Mesenchymal stem cell (in vitro differentiated cells and primary cell): ENCODE results near the gene RNH1.

ENCODE experiments used
- DNase-seq: peaks from one replicate; pipeline ENCODE4 v3.0.0-alpha.2; 2013
- H2AFZ ChIP-seq: one replicate; pipeline ENCODE4 v1.6.1; 2013; ENCODE audit warnings: low read depth, mild to moderate bottlenecking, control low read depth, inconsistent platforms, low read length, moderate library complexity
- H2AK5ac ChIP-seq: 2 replicates; pipeline ENCODE4 v1.6.1; 2013; ENCODE audit warnings: low read length, moderate library complexity, mild to moderate bottlenecking, inconsistent platforms; ENCODE audit not compliant: severe bottlenecking
- H2BK120ac ChIP-seq: one replicate; pipeline ENCODE4 v1.6.1; 2013; ENCODE audit warnings: low read depth, mild to moderate bottlenecking, inconsistent platforms, low read length, moderate library complexity
- H2BK12ac ChIP-seq, 2 experiments: one replicate each; pipeline ENCODE4 v1.6.1; 2013; ENCODE audit warnings: inconsistent platforms in 2 of 2, low read length in 2 of 2, mild to moderate bottlenecking in 2 of 2, moderate library complexity in 2 of 2, control low read depth in 1 of 2
- H2BK15ac ChIP-seq: one replicate; pipeline ENCODE4 v1.6.1; 2013; ENCODE audit warnings: mild to moderate bottlenecking, low read depth, inconsistent platforms; ENCODE audit not compliant: poor library complexity, severe bottlenecking
- H2BK5ac ChIP-seq: 2 replicates; pipeline ENCODE4 v1.6.1; 2013; ENCODE audit warnings: low read depth, mild to moderate bottlenecking, low read length, control low read depth, inconsistent platforms; ENCODE audit not compliant: poor library complexity, severe bottlenecking
- H3K14ac ChIP-seq, 2 experiments: one replicate each; pipeline ENCODE4 v1.6.1; 2013; ENCODE audit warnings: inconsistent platforms in 2 of 2, low read length in 2 of 2, control low read depth in 1 of 2, mild to moderate bottlenecking in 1 of 2, moderate library complexity in 1 of 2
- H3K18ac ChIP-seq, 2 experiments: one replicate each; pipeline ENCODE4 v1.6.1; 2013; ENCODE audit warnings: inconsistent platforms in 2 of 2, low read length in 2 of 2, control low read depth in 1 of 2, low read depth in 1 of 2, mild to moderate bottlenecking in 1 of 2
- H3K23ac ChIP-seq, 2 experiments: one replicate each; pipeline ENCODE4 v1.6.1; 2013; ENCODE audit warnings: inconsistent platforms in 2 of 2, low read length in 2 of 2, mild to moderate bottlenecking in 2 of 2, moderate library complexity in 2 of 2, control low read depth in 1 of 2
- H3K27ac ChIP-seq: 2 replicates; pipeline ENCODE4 v1.5.1; 2013; ENCODE audit warnings: mild to moderate bottlenecking, moderate library complexity, low read length, control low read depth, inconsistent platforms; ENCODE audit not compliant: poor library complexity, severe bottlenecking
- H3K27me3 ChIP-seq, 2 experiments: 2 replicates each; pipeline versions ENCODE4 v1.6.1 to v1.7.0; 2013; ENCODE audit warnings: low read length in 2 of 2, mild to moderate bottlenecking in 2 of 2, moderate library complexity in 2 of 2, control low read depth in 1 of 2, inconsistent platforms in 1 of 2; ENCODE audit not compliant: control insufficient read depth in 1 of 2, insufficient read depth in 1 of 2
- H3K36me3 ChIP-seq, 2 experiments: 2 replicates each; pipeline versions ENCODE4 v1.6.1 to v1.7.0; 2013; ENCODE audit warnings: low read length in 2 of 2, control low read depth in 1 of 2, inconsistent platforms in 1 of 2, low read depth in 1 of 2, mild to moderate bottlenecking in 1 of 2; ENCODE audit not compliant: insufficient read depth in 2 of 2, control insufficient read depth in 1 of 2
- H3K4ac ChIP-seq, 2 experiments: one replicate each; pipeline ENCODE4 v1.6.1; 2013; ENCODE audit warnings: inconsistent platforms in 2 of 2, low read length in 2 of 2, mild to moderate bottlenecking in 2 of 2, moderate library complexity in 2 of 2, control low read depth in 1 of 2, low read depth in 1 of 2
- H3K4me1 ChIP-seq: 2 replicates; pipeline ENCODE4 v1.6.1; 2013; ENCODE audit warnings: low read depth, low read length, control low read depth; ENCODE audit not compliant: control insufficient read depth, insufficient read depth
- H3K4me2 ChIP-seq: 2 replicates; pipeline ENCODE4 v1.6.1; 2013; ENCODE audit warnings: low read length, mild to moderate bottlenecking, inconsistent platforms; ENCODE audit not compliant: poor library complexity, severe bottlenecking
- H3K4me3 ChIP-seq, 2 experiments: 2 replicates each; pipeline versions ENCODE4 v1.5.1 to v1.7.0; 2013; ENCODE audit warnings: low read length in 2 of 2, mild to moderate bottlenecking in 2 of 2, control low read depth in 1 of 2, low read depth in 1 of 2; ENCODE audit not compliant: insufficient read depth in 1 of 2
- H3K79me1 ChIP-seq: replicated peaks from 2 replicates; pipeline ENCODE4 v1.6.1; 2013; ENCODE audit warnings: mild to moderate bottlenecking, control low read depth, low read length, inconsistent platforms; ENCODE audit not compliant: poor library complexity, severe bottlenecking
- H3K9ac ChIP-seq: 2 replicates; pipeline ENCODE4 v1.7.0; 2013; ENCODE audit warnings: mild to moderate bottlenecking, low read length, moderate library complexity
- H3K9me3 ChIP-seq: 2 replicates; pipeline ENCODE4 v1.7.0; 2013; ENCODE audit warnings: mild to moderate bottlenecking, low read length; ENCODE audit not compliant: control insufficient read depth
- H4K8ac ChIP-seq: one replicate; pipeline ENCODE4 v1.6.1; 2013; ENCODE audit warnings: inconsistent platforms, mild to moderate bottlenecking, low read length, moderate library complexity
- H4K91ac ChIP-seq: one replicate; pipeline ENCODE4 v1.6.1; 2013; ENCODE audit warnings: mild to moderate bottlenecking, low read length, inconsistent platforms
- WGBS: methylation state at CpG from one replicate; pipeline ENCODE4 v1.1.7; 2013; ENCODE audit warnings: mixed read lengths; 5-methylcytosine and 5-hydroxymethylcytosine counted together

Gene RNH1

DNA sequence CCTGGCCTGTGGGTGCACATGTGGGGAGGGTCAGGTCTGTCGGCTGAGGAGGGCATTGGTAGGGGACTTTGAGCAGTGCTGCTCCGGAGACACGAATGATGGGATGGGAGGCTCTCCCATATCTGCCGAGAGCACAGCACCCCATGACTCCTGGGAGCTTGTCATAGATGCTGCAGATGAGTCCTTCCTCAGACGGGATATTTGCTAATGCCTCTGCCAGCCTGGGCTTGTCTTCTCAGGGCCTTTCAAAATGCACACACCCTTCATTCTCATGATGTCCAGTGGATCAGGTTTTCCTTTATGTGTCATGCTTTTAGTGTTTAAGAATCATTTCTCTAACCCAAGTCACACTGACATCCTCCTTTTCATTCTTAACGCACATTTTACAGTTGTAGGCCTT, 8.1 kb upstream of the RNH1 start:
- Histone ChIP-seq H2BK120ac (no peak overlapping the region), H3K36me3 (peaks cover 33% of the 10 kb centered on the region in 2 experiments), H3K4me3 (no peak overlapping the region), H2BK15ac (no peak overlapping the region), H3K9ac (no peak overlapping the region), H2AK5ac (no peak overlapping the region), H3K79me1 (peaks cover 4% of the 10 kb centered on the region), H4K91ac (no peak overlapping the region), H2AFZ (no peak overlapping the region), H3K18ac (no peak overlapping the region), H4K8ac (no peak overlapping the region), H3K9me3 (peaks cover 3% of the 10 kb centered on the region), H2BK12ac (no peak overlapping the region), H3K4me1 (peaks cover 14% of the 10 kb centered on the region), H3K23ac (no peak overlapping the region), H3K4me2 (no peak overlapping the region), H2BK5ac (no peak overlapping the region), H3K27me3 (no peaks in the 10 kb centered on the region), H3K14ac (no peak overlapping the region), H3K4ac (no peak overlapping the region), H3K27ac (no peak overlapping the region)
- 100% methylated on average over 6 of the region's 6 CpGs for WGBS
- DNase-seq: no peak

DNA sequence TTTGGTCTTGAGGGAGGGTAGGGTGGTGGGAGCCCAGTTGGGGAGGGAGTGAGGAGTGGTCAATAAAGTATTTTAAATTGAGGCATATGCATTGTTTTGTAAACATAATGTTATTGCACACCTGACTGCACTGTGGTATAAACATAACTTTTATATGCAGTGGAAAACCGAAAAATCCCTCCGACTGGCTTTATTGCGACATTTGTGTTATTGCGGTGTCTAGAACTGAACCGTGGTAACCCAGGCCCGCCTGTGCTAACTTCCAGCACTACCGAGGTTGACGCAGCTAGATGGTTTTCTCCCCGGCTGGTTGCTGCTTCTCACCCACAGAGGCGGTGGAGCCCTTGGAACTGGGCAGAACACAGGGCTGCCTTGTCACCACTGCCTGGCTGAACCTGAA, 7.6 kb upstream of the RNH1 start:
- WGBS: 98% methylated on average over 10 of the region's 10 CpGs
- peaks cover 8% of the 10 kb centered on the region for H3K79me1 ChIP-seq
- H3K18ac ChIP-seq: no peak overlapping the region
- H3K14ac ChIP-seq: no peak overlapping the region
- no peak overlapping the region for H3K4me3 ChIP-seq
- H3K36me3 ChIP-seq: peaks cover 37 to 38% of the 10 kb centered on the region in 2 experiments
- no peak overlapping the region for H2BK120ac ChIP-seq
- H3K23ac ChIP-seq: no peak overlapping the region
- no peak overlapping the region for H3K4ac ChIP-seq
- H4K8ac ChIP-seq: no peak overlapping the region
- H2BK5ac ChIP-seq: no peak overlapping the region
- no peak overlapping the region for H2AFZ ChIP-seq
- no peak overlapping the region for H2BK12ac ChIP-seq
- no peak overlapping the region for H3K4me2 ChIP-seq
- H3K27ac ChIP-seq: no peak overlapping the region
- H3K4me1 ChIP-seq: peaks cover 14% of the 10 kb centered on the region
- no peak overlapping the region for H4K91ac ChIP-seq
- no peak for DNase-seq
- peaks cover 3% of the 10 kb centered on the region for H3K9me3 ChIP-seq
- H3K27me3 ChIP-seq: no peaks in the 10 kb centered on the region
- H2BK15ac ChIP-seq: no peak overlapping the region
- H3K9ac ChIP-seq: no peak overlapping the region
- no peak overlapping the region for H2AK5ac ChIP-seq

- H3K4ac ChIP-seq: no peak overlapping the region
- no peak overlapping the region for H2AFZ ChIP-seq
- no peak overlapping the region for H3K23ac ChIP-seq
- no peak overlapping the region for H2AK5ac ChIP-seq
- H3K27me3 ChIP-seq: no peaks in the 10 kb centered on the region
- DNase-seq: no peak
- peaks cover 3% of the 10 kb centered on the region for H3K9me3 ChIP-seq
- H2BK120ac ChIP-seq: no peak overlapping the region
- no peak overlapping the region for H3K14ac ChIP-seq
- H2BK12ac ChIP-seq: no peak overlapping the region
- H2BK5ac ChIP-seq: no peak overlapping the region
- H4K8ac ChIP-seq: no peak overlapping the region
- no peak overlapping the region for H4K91ac ChIP-seq
- peaks cover 41 to 43% of the 10 kb centered on the region in 2 experiments for H3K36me3 ChIP-seq
- no peak overlapping the region for H3K4me3 ChIP-seq
- peaks cover 12% of the 10 kb centered on the region for H3K79me1 ChIP-seq
- no peak overlapping the region for H3K9ac ChIP-seq
- H2BK15ac ChIP-seq: no peak overlapping the region
- peaks cover 12% of the 10 kb centered on the region for H3K4me1 ChIP-seq
- WGBS: 96% methylated on average over 28 of the region's 29 CpGs
- no peak overlapping the region for H3K27ac ChIP-seq
- H3K4me2 ChIP-seq: no peak overlapping the region
- no peak overlapping the region for H3K18ac ChIP-seq
Observed at GRCh38 chr11:512761-513595, 5.9 kb upstream of the RNH1 start.

- no peak overlapping the region for H3K18ac ChIP-seq
- H2BK120ac ChIP-seq: no peak overlapping the region
- no peak overlapping the region for H3K4me2 ChIP-seq
- H4K8ac ChIP-seq: no peak overlapping the region
- no peak overlapping the region for H3K23ac ChIP-seq
- no peak overlapping the region for H3K14ac ChIP-seq
- H2BK12ac ChIP-seq: no peak overlapping the region
- H2BK5ac ChIP-seq: no peak overlapping the region
- H2AFZ ChIP-seq: no peak overlapping the region
- peaks cover 20% of the 10 kb centered on the region for H3K4me1 ChIP-seq
- H3K79me1 ChIP-seq: peaks cover 24% of the 10 kb centered on the region
- no peak overlapping the region for H3K4me3 ChIP-seq
- DNase-seq: no peak
- no peak overlapping the region for H2AK5ac ChIP-seq
- no peak overlapping the region for H4K91ac ChIP-seq
- H3K27ac ChIP-seq: no peak overlapping the region
- no peak overlapping the region for H2BK15ac ChIP-seq
- no peaks in the 10 kb centered on the region for H3K9me3 ChIP-seq
- H3K4ac ChIP-seq: no peak overlapping the region
- H3K27me3 ChIP-seq: no peaks in the 10 kb centered on the region
- 98% methylated on average over 3 of the region's 5 CpGs for WGBS
- H3K36me3 ChIP-seq: peaks cover 31 to 37% of the 10 kb centered on the region in 2 experiments
- H3K9ac ChIP-seq: no peak overlapping the region
Observed at GRCh38 chr11:508956-509355, 1.9 kb upstream of the RNH1 start.
